GM19025 (cell line): ENCODE results near the gene PLEKHG2.

Experiments used
- ATAC-seq: cut with Tn5 transposase; IDR thresholded peaks from one replicate; pipeline ENCODE4 v1.9.1; 2021; ENCODE audit warnings: mild to moderate bottlenecking, low read depth, moderate library complexity; ENCODE audit not compliant: unreplicated experiment

Gene PLEKHG2

DNA sequence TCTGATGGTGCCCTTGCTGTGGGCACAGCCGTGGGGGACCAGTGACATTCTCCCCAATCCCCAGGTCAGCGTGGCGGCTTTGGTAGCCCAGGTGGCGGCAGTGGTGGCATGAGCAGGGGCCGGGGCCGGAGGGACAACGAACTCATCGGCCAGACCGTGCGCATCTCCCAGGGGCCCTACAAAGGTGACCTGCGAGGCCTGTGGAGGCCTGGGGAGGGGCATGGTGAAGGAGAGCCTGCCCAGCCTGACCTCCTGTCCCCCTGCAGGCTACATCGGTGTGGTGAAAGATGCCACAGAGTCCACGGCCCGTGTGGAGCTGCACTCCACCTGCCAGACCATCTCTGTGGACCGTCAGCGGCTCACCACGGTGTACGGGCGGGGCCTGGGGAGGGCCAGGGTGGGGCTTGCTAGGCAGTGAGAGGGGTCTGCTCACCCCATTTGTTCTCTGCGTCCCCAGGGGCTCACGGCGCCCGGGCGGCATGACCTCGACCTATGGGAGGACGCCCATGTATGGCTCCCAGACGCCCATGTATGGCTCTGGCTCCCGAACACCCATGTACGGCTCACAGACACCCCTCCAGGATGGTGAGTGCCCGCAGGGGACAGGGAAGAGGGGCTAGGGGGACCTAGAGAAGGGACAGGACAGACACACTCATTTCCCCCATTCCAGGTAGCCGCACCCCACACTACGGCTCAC, 60.4 kb downstream of the PLEKHG2 start:
- ATAC-seq: no peak

- ATAC-seq: no peak
Measured at GRCh38 chr19:39473443-39473960, 61.0 kb downstream of the PLEKHG2 start.

GRCh38 chr19:39474139-39474620, 61.7 kb downstream of the PLEKHG2 start:
- ATAC-seq: no peak

GRCh38 chr19:39475748-39476147, 63.3 kb downstream of the PLEKHG2 start:
- no peak for ATAC-seq
